MM.1S (cell line): ENCODE results near the gene F7.

ENCODE experiments used
- EZH2phosphoT487 ChIP-seq: fragments of 300-600 bp; sonication (generic); IDR thresholded peaks from 2 replicates; pipeline ENCODE4 v1.6.1; 2018; ENCODE audit warnings: antibody characterized with exemption, low read length
- TF ChIP-seq, protein P1 (sequence below): fragments of 300-600 bp; sonication (generic); IDR thresholded peaks from 2 replicates; pipeline ENCODE4 v1.5.1; 2016; ENCODE audit warnings: antibody characterized with exemption, low read length, mixed read lengths

- TF ChIP-seq, protein P1, sequence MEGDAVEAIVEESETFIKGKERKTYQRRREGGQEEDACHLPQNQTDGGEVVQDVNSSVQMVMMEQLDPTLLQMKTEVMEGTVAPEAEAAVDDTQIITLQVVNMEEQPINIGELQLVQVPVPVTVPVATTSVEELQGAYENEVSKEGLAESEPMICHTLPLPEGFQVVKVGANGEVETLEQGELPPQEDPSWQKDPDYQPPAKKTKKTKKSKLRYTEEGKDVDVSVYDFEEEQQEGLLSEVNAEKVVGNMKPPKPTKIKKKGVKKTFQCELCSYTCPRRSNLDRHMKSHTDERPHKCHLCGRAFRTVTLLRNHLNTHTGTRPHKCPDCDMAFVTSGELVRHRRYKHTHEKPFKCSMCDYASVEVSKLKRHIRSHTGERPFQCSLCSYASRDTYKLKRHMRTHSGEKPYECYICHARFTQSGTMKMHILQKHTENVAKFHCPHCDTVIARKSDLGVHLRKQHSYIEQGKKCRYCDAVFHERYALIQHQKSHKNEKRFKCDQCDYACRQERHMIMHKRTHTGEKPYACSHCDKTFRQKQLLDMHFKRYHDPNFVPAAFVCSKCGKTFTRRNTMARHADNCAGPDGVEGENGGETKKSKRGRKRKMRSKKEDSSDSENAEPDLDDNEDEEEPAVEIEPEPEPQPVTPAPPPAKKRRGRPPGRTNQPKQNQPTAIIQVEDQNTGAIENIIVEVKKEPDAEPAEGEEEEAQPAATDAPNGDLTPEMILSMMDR = no peak
- no peak for TF ChIP-seq EZH2phosphoT487
Measured at GRCh38 chr13:113106711-113107351, 1.2 kb downstream of the F7 start.
